PC-9 (cell line): Measurements from ENCODE around the gene MYO16.

Source experiments
- EZH2 ChIP-seq: fragments of 200-600 bp; sonication (generic); IDR thresholded peaks from 2 replicates; pipeline ENCODE4 v1.8.0; 2017; ENCODE audit warnings: antibody characterized with exemption, low read depth
- TF ChIP-seq, protein P1 (sequence below): fragments of 200-600 bp; sonication (generic); conservative IDR thresholded peaks from 2 replicates; pipeline ENCODE4 v1.6.1; 2017; ENCODE audit warnings: mixed run types, antibody characterized with exemption, mild to moderate bottlenecking, moderate library complexity

DNA sequence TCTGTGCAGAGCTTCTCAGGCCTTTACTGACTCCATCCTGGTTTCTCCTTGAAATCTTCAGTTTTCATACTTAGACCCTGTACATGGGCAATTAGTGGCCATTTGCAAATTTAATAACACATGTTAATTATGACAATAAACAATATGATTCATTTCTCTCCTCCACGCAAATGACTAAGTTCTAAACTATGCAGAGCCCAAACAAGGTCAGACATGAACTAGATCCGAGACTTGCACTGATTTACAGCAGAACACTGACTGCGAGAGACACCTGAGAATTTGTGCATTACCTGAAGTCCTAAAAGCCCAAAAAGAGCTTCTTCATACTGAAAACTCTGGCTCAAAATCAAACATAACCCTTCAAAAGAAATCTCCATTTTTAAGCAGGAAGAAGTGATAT is 521.8 kb downstream of the MYO16 start:
- TF ChIP-seq, protein P1, sequence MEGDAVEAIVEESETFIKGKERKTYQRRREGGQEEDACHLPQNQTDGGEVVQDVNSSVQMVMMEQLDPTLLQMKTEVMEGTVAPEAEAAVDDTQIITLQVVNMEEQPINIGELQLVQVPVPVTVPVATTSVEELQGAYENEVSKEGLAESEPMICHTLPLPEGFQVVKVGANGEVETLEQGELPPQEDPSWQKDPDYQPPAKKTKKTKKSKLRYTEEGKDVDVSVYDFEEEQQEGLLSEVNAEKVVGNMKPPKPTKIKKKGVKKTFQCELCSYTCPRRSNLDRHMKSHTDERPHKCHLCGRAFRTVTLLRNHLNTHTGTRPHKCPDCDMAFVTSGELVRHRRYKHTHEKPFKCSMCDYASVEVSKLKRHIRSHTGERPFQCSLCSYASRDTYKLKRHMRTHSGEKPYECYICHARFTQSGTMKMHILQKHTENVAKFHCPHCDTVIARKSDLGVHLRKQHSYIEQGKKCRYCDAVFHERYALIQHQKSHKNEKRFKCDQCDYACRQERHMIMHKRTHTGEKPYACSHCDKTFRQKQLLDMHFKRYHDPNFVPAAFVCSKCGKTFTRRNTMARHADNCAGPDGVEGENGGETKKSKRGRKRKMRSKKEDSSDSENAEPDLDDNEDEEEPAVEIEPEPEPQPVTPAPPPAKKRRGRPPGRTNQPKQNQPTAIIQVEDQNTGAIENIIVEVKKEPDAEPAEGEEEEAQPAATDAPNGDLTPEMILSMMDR: no peak
- no peak for TF ChIP-seq EZH2
